ENCODE results near the gene MRPL36.

Gene MRPL36

DNA sequence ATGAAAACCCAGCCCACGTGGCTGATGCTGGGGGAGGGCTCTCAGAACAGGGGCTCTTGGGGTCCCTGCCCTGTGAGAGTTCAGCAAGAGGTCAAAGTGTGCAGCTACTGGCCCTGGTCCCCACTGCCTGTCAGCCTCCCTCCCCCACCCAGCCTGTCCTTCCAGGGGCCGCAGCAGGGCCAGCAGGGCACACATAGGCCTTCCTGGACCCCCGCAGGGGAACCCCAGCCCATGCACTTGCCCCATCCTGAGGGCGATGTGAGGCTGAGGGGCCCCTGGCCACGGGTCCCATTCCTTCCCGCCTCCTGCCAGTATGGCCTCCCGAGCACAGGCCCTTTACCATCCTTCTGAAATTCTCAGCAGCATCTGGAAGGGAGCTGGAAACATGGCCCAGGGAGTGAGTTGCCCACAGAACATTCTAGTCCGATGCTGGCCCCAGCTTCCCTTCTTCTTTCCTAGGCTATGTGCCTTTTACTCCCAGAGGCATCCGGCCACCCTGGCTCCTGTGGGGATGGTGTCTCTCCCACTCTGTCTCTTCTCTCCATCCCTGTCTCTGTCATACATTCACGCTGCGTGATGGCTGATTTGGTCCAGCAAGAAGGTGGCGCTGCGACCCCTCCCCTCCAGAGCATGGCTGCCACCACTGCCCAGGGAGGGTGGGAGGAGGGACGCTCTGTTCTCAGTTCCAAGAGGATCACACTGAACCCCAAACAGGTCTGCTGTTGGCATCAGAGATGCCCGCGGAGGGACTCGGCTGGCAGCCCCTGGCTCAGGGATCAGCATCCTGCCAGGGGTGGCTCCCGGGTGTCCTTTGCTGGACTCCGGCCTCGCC lies 19.6 kb downstream of the MRPL36 start:
- no peak for DNase-seq

DNA sequence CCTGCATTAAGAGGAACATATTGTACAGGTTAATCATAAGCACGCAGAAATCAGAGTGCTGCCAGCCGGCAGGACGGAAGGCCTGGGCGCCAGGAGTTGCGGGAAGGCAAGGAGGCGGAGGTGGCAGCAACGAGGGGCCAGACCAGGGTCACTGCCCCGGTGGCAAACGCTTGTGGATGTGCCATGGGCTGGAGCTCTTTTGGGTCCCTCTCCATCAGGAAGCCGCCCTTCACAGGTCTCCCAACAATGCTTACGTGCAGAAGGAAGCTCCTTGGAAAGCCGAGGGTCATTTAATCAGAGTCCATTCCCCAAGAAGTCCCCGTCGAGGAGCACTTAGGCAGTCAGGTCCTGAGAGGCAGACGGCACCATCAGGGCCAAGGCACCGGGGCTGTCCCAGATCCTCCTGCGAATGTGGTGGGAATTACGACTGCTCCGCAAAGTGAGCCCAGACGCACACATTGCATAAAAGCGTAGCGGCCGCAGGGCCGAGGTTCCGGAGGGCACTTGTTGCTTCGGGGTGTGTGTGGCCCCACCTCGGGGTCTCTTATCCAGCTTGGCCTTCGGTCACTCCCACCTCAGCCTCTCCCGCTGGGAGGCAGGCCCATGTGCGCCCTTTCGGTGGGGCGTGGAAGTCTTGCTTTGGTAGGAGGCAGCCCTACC lies 20.5 kb downstream of the MRPL36 start:
- no peak for DNase-seq

DNA sequence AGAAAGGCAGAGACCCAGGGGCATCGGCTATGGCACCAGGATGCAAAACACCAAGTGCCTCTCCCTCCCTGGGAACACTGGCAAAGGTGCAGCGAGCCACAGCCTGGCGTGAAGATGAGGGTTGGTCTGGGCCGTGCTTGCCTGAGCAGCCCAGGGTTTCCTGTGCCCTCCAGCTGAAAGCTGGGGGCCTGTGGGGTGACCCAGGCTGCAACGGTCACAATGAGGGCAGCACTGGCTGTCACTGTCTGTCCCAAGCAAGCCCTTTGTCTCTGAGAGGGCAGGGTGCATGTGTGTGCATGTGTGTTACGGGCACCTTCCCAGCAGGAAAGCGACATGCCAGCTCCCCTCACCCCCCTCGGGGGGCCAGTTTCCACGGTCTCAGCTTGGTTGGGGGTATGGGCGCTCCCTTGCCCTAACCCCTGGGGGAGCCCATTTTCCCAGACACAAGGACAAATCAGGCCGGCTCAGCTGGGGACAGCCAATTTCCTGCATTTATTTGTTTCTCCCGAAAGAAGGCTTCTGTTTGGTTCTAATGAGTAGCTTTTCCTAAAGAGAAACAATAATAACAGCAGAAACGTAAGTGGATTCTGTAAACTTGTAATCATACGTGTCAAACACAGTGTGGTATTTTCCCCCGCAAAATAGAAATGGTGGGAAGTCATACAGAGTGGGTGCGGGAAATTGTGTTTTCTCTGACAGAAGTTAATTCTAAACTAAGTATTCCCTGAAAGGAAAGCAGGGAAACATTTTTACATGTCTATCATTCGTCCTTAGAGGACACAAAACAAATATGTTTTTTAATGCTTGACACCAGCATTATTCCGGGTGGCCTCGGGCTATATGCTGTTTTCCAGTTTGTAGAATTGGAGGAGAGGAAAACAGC lies 21.3 kb downstream of the MRPL36 start:
- DNase-seq: no peak

DNA sequence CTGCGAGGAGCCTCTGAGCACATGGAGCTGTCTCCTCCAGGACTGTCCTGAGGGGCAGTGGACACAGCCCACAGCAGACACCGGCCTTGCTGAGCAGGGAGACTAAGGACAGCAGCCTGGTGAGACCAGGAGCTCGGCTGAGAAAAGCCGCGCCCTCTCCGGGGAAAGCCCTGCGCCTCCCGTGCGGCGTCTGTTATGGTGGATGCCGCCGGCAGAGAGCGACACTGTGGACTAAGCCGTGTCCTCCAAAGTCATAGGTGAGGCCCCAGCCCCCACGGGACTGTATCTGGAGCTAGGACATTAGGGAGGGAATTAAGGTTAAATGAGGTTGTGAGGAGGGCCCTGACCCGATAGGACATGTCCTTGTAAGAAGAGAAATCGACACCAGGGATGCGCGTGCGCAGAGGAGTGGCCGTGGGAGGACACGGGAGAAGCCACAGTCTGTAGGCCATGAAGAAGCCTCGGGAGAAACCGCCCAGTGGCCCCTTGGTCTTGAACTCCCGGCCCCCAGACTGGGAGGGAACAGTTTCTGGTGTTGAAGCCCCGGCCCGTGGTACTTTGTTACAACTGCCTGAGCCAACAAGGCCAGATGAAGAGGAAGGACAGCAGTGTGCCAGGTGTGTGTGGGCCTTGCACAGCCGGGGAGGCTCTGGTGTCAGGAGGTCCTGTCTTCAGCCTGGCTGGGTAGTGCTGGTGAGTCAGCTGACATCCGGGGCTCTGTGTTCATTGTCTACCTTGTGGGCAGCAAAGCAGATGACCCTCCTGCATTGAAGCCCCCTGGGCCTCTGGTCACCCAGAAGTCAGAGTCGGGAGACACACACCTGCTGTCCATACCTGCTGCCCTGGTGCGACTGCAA lies 22.1 kb downstream of the MRPL36 start:
- no peak for DNase-seq

DNA sequence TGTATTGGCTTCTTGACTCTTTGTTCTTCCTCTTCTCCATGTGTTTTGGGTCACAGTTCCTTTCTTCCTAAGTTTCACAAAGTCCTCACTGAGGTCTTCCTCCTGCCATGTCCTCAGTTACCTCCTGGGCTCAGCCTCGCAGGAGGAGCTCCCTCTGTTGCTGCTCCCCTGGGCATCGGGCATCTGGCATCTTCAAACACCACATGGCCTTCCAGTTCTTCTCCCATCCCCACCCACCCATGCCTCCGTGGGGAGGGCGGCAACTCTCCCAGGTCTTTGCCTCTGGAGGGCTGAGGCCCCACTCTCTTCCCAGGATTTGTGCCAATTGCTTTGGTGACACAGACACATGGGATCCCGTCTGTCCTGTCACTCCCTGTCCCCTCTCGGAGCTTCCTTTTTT lies 22.8 kb downstream of the MRPL36 start:
- no peak for DNase-seq

DNA sequence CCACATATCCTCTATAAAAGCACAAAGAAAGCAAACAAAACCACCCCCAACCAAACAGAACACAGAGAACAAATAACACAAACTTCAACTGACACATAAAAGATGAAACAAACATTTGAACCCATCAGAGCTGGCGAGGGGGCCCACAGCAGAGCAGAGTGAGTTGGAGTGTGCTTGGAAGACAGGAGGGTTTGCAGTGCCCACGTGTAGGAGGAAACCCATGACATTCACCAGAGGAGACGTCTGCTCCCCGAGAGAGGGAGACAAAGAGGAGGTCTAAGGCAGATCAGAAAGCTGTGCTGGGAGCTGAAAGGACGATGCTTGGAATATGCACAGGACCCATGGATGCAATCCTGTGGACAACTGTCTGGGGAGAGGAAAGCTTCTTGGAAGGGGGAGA lies 27.0 kb downstream of the MRPL36 start:
- no peak for DNase-seq

DNA sequence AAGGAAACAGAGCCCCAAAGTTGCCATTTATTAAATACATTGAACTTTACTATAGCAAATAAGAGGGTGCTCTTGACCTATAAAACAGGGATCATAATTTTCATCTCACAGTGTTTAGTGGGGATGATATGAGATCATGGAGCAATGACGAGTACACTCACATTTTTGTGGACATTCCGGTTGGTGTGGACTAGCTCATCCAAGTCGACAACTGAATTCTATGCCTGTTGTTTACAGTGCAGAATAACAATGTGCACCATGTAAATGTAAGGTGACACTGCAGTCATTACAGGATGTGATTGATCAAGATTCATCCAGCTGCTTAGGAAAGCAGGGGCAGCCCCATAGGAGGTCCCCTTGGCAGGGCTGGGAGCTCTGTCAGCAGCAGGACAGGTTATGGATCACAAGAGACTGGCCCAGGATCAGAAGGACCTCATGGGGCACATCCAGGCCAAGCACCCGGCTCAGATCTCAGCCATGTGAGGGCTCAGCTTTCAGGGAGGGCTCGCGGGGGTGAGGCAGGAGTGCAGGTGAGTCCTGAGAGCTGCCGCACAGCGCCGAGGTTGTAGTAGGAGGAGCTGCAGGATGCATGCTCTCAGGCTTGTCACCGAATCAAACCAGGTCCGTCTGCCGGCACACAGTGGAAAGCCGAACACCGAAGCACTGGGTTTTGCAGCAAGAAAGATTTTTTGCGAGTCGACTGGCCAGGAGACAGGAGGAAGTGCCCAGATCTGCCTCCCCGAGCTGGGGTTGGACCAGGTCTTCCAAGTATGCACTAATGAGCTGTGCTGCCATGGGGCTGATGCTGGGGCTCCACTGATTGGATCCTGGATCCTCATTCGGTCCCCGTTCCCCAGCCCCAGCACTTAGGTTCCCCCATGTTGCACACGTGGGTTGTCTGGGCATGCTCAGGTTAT lies 28.2 kb downstream of the MRPL36 start:
- DNase-seq: no peak

DNA sequence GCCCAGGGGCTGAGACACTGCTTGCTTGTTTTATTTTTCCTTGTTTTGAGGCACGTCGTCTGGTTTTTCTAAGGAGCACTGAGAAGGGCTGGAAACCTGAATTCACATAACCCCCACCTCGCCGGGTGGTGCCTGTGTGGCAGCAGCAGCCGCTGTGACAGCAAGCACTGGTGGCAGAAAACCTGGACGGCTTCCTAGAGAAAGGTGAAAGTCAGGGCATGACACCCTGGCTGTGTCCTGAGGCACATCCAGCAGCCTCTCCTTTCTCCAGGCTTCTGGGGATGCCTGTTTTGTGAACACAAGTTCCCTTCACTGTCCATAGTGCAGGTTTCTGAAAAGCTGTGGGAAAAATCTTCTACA lies 29.2 kb downstream of the MRPL36 start:
- DNase-seq: no peak

DNA sequence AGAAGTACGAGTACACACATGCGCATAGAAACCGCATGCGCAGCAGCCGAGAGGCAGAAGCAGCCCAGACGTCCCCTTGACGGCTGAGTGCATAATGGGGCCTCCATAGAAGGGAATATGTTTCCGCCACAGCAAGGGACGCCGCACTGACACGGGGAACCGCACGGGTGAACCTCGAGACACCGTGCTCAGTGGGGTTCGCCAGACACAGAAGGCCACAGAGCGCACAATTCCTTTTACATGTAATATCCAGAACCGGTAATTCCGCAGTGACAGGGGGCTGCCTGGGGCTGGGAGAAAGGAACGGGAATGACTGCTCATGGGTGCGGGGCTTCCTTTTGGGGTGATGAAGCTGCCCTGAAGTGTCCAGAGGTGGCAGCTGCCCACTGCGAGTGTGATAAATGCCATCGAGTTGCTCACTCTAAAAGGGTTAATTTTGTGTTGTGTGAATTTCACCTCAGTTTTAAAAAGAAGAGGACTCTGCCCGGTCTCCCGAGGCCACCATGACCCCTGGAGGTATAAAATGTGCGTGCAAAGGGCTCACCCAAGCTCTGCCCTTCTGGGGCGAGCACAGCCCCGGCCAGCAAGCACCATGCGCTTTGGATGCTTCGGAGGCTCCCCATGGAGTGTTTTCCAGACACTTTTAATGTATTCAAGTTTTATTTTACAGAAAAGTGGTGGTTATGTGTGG lies 29.7 kb downstream of the MRPL36 start:
- DNase-seq: no peak

DNA sequence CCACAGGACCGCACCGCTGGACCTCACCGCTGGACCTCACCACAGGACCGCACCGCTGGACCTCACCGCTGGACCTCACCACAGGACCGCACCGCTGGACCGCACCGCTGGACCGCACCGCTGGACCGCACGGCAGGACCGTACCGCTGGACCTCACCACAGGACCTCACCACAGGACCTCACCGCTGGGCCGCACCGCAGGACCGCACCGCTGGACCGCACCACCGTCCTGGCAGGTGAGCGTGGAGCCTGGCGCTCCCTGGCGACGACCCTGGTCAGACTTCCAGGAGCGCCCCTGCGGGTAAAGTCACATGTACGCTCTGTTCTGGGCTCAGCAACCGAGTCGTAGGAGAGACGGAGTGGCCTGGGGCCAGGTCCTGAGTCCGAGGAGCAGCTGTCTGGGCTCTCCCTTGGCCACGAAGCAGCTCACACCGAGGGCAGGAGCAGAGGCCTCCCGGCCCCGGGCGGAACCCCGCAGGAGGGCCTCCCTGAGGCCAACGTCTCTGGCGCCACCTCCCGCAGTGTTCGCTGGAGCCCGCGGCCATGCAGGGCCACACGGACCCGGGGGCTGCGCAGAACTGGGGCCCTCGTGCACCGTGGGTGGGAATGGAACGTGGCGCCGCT lies 30.5 kb downstream of the MRPL36 start:
- no peak for DNase-seq

DNA sequence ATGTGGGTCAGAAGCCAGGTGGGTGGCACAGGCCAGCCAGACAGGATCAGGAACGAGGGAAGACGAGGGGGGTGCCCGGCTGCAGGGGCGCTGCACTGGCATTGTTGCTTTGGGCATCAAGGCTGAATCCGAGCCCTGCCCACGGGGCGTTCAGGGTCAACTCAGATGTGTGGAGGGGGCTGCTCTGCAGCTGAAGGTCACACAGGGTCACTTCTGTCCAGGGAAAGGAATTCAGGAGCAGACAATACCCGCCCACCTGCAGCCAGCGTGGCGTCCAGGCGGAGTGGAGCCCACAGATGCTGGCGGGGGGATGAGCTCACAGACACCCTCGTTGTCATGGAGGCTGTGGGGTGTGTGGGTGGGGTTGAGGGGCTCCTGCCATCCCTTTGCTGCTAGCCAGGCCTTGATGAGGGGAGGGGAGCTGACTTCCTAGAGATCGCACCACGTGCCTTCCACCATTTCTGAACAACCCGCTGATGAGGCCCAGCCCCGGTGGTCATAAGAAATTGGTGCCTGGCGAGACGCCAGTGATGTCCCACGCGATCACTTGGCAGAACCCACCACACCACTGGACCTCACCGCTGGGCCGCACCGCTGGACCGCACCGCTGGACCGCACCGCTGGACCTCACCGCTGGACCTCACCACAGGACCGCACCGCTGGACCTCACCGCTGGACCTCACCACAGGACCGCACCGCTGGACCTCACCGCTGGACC lies 31.2 kb downstream of the MRPL36 start:
- no peak for DNase-seq

DNA sequence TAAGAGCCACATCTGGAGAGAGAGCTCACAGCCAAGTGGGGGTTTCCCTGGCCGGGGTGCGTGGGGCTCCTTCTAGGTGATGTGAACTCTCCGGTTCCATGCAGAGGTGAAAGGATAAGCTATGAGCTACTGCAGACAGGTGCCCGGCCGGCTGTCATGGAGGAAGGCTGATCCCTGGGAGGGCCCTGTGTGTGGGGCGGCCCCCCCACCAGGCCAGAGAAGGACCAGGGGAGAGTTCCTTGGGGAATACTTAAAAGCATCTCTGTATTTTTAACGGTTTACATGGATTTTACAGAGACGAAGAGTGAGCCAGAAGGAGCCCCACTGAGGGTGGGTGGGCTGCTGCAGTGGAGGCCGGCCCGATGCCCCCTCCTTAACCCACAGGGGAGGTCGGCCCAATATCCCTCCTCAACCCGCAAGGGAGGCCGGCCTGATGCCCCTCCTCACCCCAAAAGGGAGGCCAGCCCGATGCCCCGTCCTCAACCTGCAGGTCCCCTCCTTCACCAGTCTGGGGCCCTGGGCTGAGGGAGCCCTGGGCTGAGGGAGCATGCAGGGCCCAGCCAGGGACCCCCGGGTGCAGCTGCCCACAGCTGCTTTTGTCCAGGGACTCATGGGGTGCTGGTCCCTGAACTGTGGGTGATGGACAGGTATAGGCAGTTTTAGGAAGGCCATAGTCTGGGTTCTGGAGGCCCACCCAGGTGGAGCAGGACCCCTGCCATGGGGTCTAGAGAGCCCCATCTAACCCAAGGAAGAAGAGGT lies 31.9 kb downstream of the MRPL36 start:
- DNase-seq: no peak

DNA sequence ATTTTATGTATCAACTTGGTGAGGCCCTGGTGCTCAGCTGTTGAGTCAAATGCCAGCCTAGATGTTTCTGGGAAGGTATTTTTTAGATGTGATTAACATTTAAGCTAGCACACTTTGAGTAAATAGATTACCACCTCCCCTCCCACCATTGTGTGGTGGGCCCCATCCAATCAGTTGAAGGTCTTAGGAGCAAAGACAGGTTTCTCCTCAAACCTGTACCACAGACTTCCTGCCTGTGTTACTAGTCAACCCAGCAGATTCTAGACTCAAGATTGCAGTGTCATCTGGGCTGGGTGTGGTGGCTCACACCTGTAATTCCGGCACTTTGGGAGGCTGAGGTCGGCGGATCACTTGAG lies 33.8 kb downstream of the MRPL36 start:
- no peak for DNase-seq

DNA sequence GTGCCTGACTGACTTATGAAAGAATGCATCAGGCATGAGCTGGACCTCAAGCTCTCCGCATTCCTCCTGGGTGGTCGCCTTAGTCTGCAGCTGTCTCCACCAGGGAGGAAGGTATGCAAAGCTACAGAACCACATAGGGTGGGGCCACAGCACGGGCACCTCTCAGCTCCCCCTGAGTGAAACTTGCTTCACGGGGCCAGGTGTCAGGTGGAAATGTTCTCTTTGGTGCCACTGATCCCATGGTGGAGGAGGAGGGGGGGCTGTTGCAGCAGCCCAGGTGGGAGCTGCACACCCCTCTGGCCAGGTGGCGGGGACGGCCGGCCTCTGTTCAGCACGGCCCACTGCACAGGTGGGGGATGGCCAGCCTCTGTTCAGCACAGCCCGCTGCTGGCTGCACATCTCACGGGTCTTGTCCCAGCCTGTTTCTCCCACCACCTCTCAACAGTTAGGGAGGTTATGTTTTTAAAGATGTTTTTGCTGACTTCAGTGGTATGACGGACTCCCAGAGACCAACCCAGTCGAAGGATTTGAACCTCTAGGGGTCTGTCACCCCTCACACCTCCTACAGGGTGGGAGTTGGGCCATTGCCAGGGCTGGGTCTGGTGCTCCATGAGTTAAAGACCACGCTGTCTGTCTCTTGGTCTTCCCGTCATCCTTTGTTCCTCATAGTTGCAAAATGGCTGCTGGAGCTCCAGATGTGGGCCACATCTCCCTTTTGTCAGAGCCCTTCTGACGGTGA lies 34.3 kb downstream of the MRPL36 start:
- no peak for DNase-seq

DNA sequence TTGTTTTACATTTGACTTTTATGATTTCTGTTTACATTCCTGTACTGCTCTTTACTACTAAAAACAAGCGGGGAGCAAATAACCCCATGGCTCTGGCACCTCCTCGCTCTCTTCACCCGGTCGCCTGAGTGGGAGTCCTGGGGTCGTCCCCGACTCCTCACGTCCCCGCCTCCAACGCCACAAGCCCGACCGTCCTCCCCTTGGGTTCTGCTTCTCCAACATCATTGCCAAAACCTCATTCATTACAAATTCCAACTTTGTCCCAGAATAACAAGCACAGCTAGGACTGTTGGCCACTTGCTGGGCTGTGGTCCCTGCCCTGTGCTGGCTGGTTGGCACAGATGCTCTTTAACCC lies 35.1 kb downstream of the MRPL36 start:
- DNase-seq: no peak

DNA sequence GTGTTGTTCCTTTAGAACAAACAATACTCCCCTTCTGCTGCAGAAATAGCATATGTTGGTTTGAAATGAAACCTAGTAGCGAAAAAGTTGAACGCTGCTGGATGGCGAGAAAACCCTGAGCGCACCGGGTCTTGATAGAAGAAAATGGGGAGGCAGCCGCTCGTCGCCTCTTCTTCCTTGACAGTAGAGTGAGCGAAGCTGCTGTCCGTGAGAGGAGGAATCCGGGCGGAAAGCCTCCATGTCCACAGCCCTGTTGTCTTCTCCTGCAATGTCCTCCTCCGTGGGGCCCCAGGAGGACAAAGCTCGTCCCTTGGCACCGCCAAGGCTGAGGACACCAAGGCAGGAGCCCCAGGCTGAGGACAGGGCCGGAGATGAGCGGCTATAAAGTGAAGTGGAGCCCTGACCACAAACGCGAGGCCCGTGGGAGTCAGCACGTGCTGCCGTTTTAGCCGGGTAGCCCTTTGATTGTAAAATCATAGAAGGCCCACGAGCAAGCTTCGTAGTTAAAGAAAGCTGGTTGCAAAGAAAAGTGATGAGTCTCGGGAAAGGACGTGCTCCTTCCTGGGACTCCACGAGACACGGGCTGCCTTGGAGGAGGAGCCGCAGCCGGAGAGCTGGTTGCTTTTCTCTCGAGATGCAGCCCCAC lies 35.6 kb downstream of the MRPL36 start:
- DNase-seq: no peak

DNA sequence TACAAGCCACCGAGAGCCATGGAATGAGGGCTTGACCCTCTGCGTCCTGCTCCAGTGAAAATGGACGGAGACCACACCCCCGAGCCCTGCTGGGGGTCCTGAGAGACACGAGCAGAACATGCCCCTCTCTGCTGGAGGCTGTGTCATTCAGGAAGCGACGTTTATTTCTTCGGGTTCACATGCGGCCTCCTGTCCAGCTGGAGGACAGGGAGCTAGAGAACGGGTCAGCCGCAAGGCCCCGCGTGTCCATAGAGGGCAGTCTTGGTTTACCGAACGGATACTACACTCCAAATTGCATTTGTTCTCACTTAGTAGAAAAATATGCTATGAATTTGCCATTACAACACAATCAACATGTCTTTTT lies 36.1 kb downstream of the MRPL36 start:
- peak; percentile 37 for DNase-seq
